MCF 10A (cell line): Measurements from ENCODE around the gene INSM2. TPM values are rescaled to one million over a fixed set of nuclear protein-coding genes. Genes with fewer than 3 reads are reported as not detected.

Source experiments
- BruUV-seq: library from RNA; stranded (reverse); fragments of 400-500 nt; replicated peaks from 2 replicates; lab custom pipeline; 2021; lab: Mats Ljungman, UMichigan
- CTCF ChIA-PET: fragments of 300-600 bp; sonication (Branson Sonifier 250); formaldehyde crosslinking; extraction: SDS; loops from one replicate; lab custom pipeline; 2021; ENCODE audit warnings: antibody characterized with exemption, inconsistent platforms; lab: Yijun Ruan, JAX
- POLR2A ChIA-PET: fragments of 300-600, 350-650 bp; sonication (Branson Sonifier 250); formaldehyde crosslinking; extraction: SDS; loops from one replicate; lab custom pipeline; 2020; ENCODE audit warnings: antibody characterized with exemption, inconsistent platforms; lab: Yijun Ruan, JAX
- DNase-seq: peaks from one replicate; pipeline ENCODE4 v3.0.0-alpha.2; 2018; ENCODE audit not compliant: unreplicated experiment
- H3K27ac Mint-ChIP-seq: one replicate; pipeline ENCODE4 v1.8.0; 2022; ENCODE audit warnings: mild to moderate bottlenecking, low read depth, mixed read lengths; ENCODE audit not compliant: unreplicated experiment
- H3K27me3 Mint-ChIP-seq: one replicate; pipeline ENCODE4 v1.8.0; 2022; ENCODE audit warnings: mixed read lengths; ENCODE audit not compliant: insufficient read depth, unreplicated experiment
- H3K36me3 Mint-ChIP-seq: one replicate; pipeline ENCODE4 v1.8.0; 2022; ENCODE audit warnings: mild to moderate bottlenecking, moderate library complexity, mixed read lengths; ENCODE audit not compliant: insufficient read depth, unreplicated experiment
- H3K4me1 Mint-ChIP-seq: one replicate; pipeline ENCODE4 v1.8.0; 2022; ENCODE audit warnings: mixed read lengths; ENCODE audit not compliant: insufficient read depth, unreplicated experiment
- H3K4me3 Mint-ChIP-seq: one replicate; pipeline ENCODE4 v1.8.0; 2022; ENCODE audit warnings: mild to moderate bottlenecking, moderate library complexity, mixed read lengths; ENCODE audit not compliant: unreplicated experiment
- H3K9me3 Mint-ChIP-seq: one replicate; pipeline ENCODE4 v1.8.0; 2022; ENCODE audit warnings: mixed read lengths; ENCODE audit not compliant: unreplicated experiment
- CTCF ChIP-seq: fragments of 200-600 bp; IDR thresholded peaks from one replicate; pipeline ENCODE4 v1.8.0; 2022; ENCODE audit warnings: antibody characterized with exemption, mild to moderate bottlenecking; ENCODE audit not compliant: unreplicated experiment
- intact Hi-C: fragments of 100-400 bp; cut with micrococcal nuclease; formaldehyde crosslinking; loops from 2 replicates; pipeline ENCODE4 v1.14.1; 2022
- total RNA-seq: library from RNA; stranded (reverse); gene quantifications from 2 replicates; pipeline ENCODE4 v1.2.3, GENCODE V29; 2022

Gene INSM2
- total RNA-seq, 1 experiment from 2014 or later, result 0.09 TPM

GRCh38 chr14:35503646-35504045, 30.3 kb upstream of the INSM2 start:
- intact Hi-C loops, result no loop called here
- CTCF ChIA-PET, result interaction anchor here (0.7 kb wide), 1 partner anchor 1298 kb away, joined by 3 read pairs; no protein-coding TSS in a partner anchor
- no peak for DNase-seq
- H3K4me3 Mint-ChIP-seq, result no peak overlapping the region
- no peak for TF ChIP-seq CTCF
- H3K9me3 Mint-ChIP-seq, result no peaks in the 10 kb centered on the region
- peaks cover 49% of the 10 kb centered on the region for H3K27me3 Mint-ChIP-seq
- no TSS peak for BruUV-seq
- no peaks in the 10 kb centered on the region for H3K36me3 Mint-ChIP-seq
- no peaks in the 10 kb centered on the region for H3K4me1 Mint-ChIP-seq
- H3K27ac Mint-ChIP-seq, result no peak overlapping the region
- POLR2A ChIA-PET, result no interaction called here

- Mint-ChIP-seq H3K4me1 (no peaks in the 10 kb centered on the region), H3K4me3 (no peak overlapping the region), H3K36me3 (no peaks in the 10 kb centered on the region), H3K9me3 (no peaks in the 10 kb centered on the region), H3K27me3 (peaks cover 43% of the 10 kb centered on the region), H3K27ac (no peak overlapping the region)
- POLR2A ChIA-PET, result no interaction called here
- TF ChIP-seq CTCF, result no peak
- no TSS peak for BruUV-seq
- intact Hi-C loops, result no loop called here
- DNase-seq, result no peak
- CTCF ChIA-PET, result interaction anchor here (0.7 kb wide), 1 partner anchor 1298 kb away, joined by 3 read pairs; no protein-coding TSS in a partner anchor
Measured at GRCh38 chr14:35504260-35504659, 29.7 kb upstream of the INSM2 start.

GRCh38 chr14:35506461-35506860, 27.5 kb upstream of the INSM2 start:
- POLR2A ChIA-PET, result interaction anchor here (1.3 kb wide), 1 partner anchor 23 kb away, joined by 3 read pairs; no protein-coding TSS in a partner anchor
- BruUV-seq, result no TSS peak

GRCh38 chr14:35506927-35507326, 27.0 kb upstream of the INSM2 start:
- Mint-ChIP-seq H3K4me3 (no peak overlapping the region), H3K4me1 (no peaks in the 10 kb centered on the region), H3K27ac (no peak overlapping the region), H3K27me3 (peaks cover 23% of the 10 kb centered on the region), H3K36me3 (no peaks in the 10 kb centered on the region), H3K9me3 (no peaks in the 10 kb centered on the region)
- intact Hi-C loops, result no loop called here
- no TSS peak for BruUV-seq
- POLR2A ChIA-PET, result no interaction called here
- TF ChIP-seq CTCF, result no peak
- CTCF ChIA-PET, result no interaction called here
- DNase-seq, result no peak

More at GRCh38 chr14:35506461-35506860, 27.5 kb upstream of the INSM2 start:
- no peaks in the 10 kb centered on the region for H3K9me3 Mint-ChIP-seq
- no peak for TF ChIP-seq CTCF
- no peak overlapping the region for H3K27ac Mint-ChIP-seq
- H3K36me3 Mint-ChIP-seq, result no peaks in the 10 kb centered on the region
- no peak for DNase-seq
- H3K4me3 Mint-ChIP-seq, result no peak overlapping the region
- intact Hi-C loops, result no loop called here
- no peaks in the 10 kb centered on the region for H3K4me1 Mint-ChIP-seq
- CTCF ChIA-PET, result interaction anchor here (0.6 kb wide), 1 partner anchor 133 kb away, joined by 4 read pairs; no protein-coding TSS in a partner anchor
- peaks cover 28% of the 10 kb centered on the region for H3K27me3 Mint-ChIP-seq
